GM10847 (cell line): Measurements from ENCODE around the gene FAM171A1.

Source experiments
- POLR2A ChIP-seq: IDR thresholded peaks from 2 replicates; pipeline ENCODE4 v1.6.1; 2011; ENCODE audit not compliant: insufficient read length; ENCODE audit errors: extremely low read depth

FAM171A1 gene

GRCh38 chr10:15313047-15313446, 58.0 kb downstream of the FAM171A1 start:
- TF ChIP-seq POLR2A = no peak

DNA sequence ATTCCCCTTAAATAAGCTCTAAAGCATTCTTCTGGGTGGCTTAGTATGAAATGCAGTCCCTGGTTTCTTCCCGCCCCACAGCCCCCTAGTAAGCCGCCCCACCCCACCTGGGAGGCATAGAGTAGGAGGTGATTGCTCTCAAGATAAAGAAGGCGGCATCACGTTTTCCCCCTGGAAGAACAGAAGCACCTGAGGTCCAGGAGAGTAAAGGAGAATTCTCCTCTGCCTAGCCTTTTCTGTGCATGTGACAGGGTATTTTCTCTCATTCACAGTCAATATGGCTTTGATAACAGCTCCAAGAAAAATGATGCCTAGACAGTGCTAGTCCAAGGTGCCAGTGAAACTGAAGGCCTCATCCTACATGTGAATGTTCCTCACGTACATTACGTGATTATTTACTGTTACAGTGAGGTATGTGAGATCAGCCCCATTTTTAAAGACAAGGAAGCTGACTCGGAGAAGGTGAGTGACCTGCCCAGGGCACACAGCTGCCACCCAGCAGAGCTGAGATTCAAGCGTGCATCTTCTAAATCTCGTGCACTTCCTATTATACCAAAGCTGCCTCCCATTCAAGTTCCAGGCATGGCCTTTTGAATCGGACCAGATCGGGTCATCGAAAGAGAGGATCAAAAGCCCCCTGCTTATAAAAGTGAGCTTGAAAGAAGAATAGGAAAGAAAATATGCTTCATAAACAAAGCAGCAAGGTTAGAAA, 59.4 kb downstream of the FAM171A1 start:
- no peak for TF ChIP-seq POLR2A

DNA sequence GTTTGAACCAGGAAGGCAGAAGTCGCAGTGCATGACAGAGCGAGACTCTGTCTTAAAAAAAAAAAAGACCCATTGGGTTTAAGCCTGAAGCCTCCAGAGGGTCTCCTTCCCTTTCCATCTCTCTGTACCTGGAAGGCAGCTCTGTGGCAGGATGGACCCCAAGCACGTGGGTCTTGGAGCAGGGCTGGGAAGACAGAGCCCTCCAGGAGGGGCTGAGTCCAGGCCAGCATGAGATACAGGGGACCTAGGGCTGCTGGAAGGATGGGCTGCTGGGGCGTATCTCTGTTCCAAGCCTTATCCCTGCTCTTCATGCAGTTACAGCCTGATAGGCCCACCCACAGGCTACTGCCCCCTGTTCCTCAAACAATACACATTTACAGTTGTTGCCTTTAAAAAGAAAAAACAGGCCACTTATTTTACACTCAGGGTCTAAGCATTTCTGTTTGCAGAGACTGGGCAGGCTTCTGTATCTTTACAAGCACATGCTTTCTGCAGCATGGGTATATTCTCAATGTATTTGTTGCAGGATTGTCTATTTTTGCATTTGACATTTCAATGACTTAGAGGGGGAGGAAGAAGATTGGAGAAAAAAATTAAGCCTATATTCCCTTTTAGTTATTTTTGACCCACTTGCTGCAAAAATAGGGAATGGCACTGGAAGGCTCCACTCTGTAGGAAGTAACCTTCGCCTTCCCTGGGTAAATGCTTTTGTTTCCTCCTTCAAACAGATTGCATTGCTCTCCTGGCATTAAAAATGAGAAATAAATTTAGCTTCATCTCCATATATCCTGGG, 60.1 kb downstream of the FAM171A1 start:
- TF ChIP-seq POLR2A = no peak

DNA sequence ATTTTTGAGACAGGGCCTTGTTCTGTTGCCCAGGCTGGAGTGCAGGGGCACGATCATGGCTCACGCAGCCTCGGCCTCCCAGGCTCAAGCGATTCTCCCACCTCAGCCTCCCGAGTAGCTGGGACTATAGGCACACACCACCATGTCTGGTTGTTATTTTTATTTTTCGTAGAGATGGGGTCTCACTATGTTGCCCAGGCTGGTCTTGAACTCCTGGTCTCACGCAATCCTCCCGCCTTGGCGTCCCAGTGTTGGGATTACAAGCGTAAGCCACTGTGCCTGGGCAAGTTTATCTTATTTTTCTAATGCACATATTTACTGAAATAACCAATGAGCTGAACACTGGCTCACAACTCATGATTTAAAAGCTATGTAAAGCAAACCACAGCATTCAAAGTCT, 61.9 kb downstream of the FAM171A1 start:
- TF ChIP-seq POLR2A = no peak

DNA sequence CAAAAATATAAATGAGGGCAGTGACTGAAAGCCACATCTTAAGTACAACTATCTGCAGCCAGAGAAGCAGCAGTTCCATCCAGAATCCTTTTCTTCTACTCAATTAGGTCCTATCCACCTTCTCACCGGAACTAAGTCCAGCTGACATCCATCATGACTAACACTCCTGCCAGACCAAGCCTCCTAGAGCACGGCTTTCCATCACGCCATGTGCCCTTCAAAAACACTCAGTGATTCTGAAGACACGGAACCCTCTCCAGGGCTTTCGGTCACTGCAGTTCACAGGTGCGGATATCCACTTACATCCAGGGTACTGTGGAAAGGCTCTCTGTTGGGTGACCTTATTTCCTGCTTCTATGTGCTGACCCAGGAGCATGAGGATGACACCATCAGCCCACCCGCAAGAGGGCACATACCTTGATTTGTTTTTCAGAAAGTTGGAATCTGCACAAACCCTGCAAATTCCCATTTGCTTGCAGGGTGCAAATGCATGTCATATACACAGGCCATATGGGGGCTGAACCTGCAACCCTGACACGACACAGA, 64.3 kb downstream of the FAM171A1 start:
- TF ChIP-seq POLR2A = no peak

- no peak for TF ChIP-seq POLR2A
These were observed 65.5 kb downstream of the FAM171A1 start for GRCh38 chr10:15305634-15306033.

- TF ChIP-seq POLR2A = no peak
These were observed 65.9 kb downstream of the FAM171A1 start for GRCh38 chr10:15305161-15305560.

DNA sequence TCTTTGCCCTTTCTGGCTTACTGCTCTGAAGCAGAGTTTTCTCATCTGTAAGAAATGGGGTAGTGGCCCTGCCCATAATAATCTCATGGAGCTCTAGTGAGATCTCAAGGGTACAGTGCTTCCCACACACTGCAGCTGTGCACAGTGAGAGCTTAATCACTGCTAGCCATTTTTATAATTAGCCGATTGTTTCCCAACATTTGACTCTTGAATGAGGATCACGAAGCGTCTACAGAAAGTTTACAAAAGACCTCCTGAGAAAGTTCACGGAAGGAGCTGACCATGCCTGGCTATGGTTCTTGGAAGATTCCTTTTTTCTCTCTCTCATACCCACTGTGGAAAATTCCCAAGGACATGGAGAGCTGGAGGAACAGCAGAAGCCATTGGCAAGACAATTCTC, 70.4 kb downstream of the FAM171A1 start:
- TF ChIP-seq POLR2A = no peak

DNA sequence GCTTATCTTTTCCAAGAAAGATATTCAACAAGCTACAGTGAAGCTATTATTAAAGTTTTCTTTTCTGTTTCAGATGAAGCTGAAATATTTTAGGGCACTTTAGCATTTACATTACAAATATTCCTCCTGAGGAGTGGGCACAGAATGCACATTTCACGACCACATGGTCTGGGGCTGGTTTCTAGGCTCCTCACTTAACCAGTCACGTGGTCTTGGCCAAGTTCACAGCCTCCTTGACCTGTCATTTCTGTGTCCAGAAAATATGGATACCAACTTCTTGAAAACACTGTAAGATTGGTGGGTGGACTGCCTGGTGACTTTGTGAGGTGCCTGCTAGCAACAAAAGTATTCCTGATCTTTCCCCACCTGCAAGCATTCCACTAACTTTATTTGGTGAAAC, 70.9 kb downstream of the FAM171A1 start:
- TF ChIP-seq POLR2A = no peak

DNA sequence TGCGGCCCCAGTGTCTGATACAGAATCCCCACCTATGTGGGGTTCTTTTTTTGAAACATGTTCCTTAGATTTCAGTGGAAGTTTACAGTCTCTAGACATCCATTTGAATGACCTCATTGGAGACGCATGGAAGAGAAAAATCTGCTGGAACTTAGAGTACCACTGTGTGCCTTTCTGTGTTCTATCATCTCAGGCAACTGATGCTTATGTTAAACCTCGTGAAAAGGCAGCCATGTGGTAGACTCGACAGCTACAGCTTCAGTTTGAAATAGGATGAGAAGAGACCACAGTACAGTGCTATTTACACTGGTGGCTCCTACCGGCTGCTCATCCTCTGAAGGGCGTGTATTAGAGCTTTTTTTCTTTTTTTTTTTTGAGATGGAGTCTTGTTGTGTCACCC, 74.4 kb downstream of the FAM171A1 start:
- no peak for TF ChIP-seq POLR2A

GRCh38 chr10:15295537-15296325, 75.4 kb downstream of the FAM171A1 start:
- TF ChIP-seq POLR2A = no peak

- no peak for TF ChIP-seq POLR2A
These were observed 76.9 kb downstream of the FAM171A1 start for GRCh38 chr10:15293862-15294842.

DNA sequence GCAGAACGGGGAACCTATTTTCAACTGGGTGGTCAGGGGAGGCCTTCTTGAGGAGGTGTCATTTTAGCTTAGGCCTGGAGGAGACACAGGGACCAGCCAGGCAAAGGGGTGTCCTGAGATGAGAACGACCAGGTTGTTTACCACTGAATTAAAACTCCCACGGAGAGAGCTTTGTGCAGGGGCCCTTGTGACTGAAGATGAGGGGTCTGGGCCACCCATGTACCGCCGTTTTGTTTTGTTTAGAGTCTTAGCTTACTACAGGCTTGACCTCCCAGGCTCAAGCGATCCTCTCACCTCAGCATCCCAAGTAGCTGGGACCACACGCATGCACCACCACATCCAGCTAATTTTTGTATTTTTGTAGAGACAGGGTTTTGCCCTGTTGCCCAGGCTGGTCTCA, 80.4 kb downstream of the FAM171A1 start:
- TF ChIP-seq POLR2A = no peak

DNA sequence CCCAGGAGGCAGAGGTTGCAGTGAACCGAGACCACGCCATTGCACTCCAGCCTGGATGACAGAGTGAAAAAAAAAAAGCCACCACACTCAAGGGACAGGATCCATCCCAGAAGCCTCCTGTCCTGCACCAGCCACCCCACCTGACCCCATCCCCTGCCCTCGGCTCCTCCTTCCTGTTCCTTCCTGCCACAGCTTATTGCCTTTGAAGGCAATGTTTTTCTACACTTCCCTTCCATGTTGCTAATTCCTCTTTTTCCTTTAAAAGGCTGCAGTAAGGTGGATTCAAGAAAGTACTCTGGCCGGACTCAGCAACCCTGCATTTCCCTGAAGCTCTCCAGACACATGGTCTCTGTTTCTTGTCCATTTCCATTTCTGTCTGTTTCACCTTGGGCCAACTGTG, 80.9 kb downstream of the FAM171A1 start:
- no peak for TF ChIP-seq POLR2A
